Measurements from ENCODE around the gene TECPR2. TPM values are rescaled to one million over a fixed set of nuclear protein-coding genes. Genes with fewer than 3 reads are reported as not detected.

The TECPR2 gene
- total and polyA plus RNA-seq, 2 of the 13 experiments (the other 11 are each of a cell fraction or from before 2014, with no cell fraction given) = 3.5 to 5.7 TPM

GRCh38 chr14:102320033-102320660 lies 42.6 kb upstream of the TECPR2 start (continued):
- 0 out of 2 replicates have a peak, but pooled peaks have one; percentile 1 for TF ChIP-seq ZNF878 (CRISPR knock-in tag; IDR thresholded peaks at IDR 0.05)
- peak; percentile 26; the same call in 1 of the 2 replicates for TF ChIP-seq UBTF (CRISPR knock-in tag; IDR thresholded peaks at IDR 0.05)
- TF ChIP-seq RXRB (CRISPR knock-in tag; IDR thresholded peaks at IDR 0.05; ENCODE audit: borderline replicate concordance) = no peak
- no peak for TF ChIP-seq ZNF496 (CRISPR knock-in tag; IDR thresholded peaks at IDR 0.05; ENCODE audit: insufficient replicate concordance)
- TF ChIP-seq, protein P1, sequence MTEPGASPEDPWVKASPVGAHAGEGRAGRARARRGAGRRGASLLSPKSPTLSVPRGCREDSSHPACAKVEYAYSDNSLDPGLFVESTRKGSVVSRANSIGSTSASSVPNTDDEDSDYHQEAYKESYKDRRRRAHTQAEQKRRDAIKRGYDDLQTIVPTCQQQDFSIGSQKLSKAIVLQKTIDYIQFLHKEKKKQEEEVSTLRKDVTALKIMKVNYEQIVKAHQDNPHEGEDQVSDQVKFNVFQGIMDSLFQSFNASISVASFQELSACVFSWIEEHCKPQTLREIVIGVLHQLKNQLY (CRISPR knock-in tag; IDR thresholded peaks at IDR 0.05) = no peak
- no peak for TF ChIP-seq EHMT2 (IDR thresholded peaks at IDR 0.05; ENCODE audit: borderline replicate concordance, low read depth, low read length)
- TF ChIP-seq ETV6 (CRISPR knock-in tag; conservative IDR thresholded peaks at IDR 0.05) = no peak
- no peak for TF ChIP-seq ZFAT (CRISPR knock-in tag; conservative IDR thresholded peaks at IDR 0.05)
- no peak for TF ChIP-seq ZNF205 (CRISPR knock-in tag; IDR thresholded peaks at IDR 0.05)
- no peak for TF ChIP-seq USF2 (IDR thresholded peaks at IDR 0.05; ENCODE audit: low read depth, low read length)
- no peak for TF ChIP-seq USF2 (CRISPR knock-in tag; IDR thresholded peaks at IDR 0.05; ENCODE audit: borderline replicate concordance)
- 0 out of 2 replicates have a peak, but pooled peaks have one; percentile 14 for TF ChIP-seq ZNF34 (CRISPR knock-in tag; IDR thresholded peaks at IDR 0.05; ENCODE audit: borderline replicate concordance)
- no peak for TF ChIP-seq ZNF18 (CRISPR knock-in tag; IDR thresholded peaks at IDR 0.05; ENCODE audit: insufficient replicate concordance)
- TF ChIP-seq PATZ1 (CRISPR knock-in tag; IDR thresholded peaks at IDR 0.05) = no peak
- no peak for TF ChIP-seq SP1 (IDR thresholded peaks at IDR 0.05)
- 0 out of 2 replicates have a peak, but pooled peaks have one; percentile 7 for TF ChIP-seq SP1 (CRISPR knock-in tag; IDR thresholded peaks at IDR 0.05)
- no peak for TF ChIP-seq ZNF713 (CRISPR knock-in tag; IDR thresholded peaks at IDR 0.05)
- no peak for TF ChIP-seq ZSCAN22 (CRISPR knock-in tag; IDR thresholded peaks at IDR 0.05)
- TF ChIP-seq ZNF263 (CRISPR knock-in tag; IDR thresholded peaks at IDR 0.05) = no peak; the same call in 1 of the 2 replicates
- TF ChIP-seq ZNF790 (CRISPR knock-in tag; IDR thresholded peaks at IDR 0.05; ENCODE audit: borderline replicate concordance) = no peak
- no peak for TF ChIP-seq ZNF367 (CRISPR knock-in tag; IDR thresholded peaks at IDR 0.05; ENCODE audit: borderline replicate concordance)
- TF ChIP-seq NR2F6 (IDR thresholded peaks at IDR 0.05) = no peak
- TF ChIP-seq NR2F6 (CRISPR knock-in tag; IDR thresholded peaks at IDR 0.05) = 0 out of 2 replicates have a peak, but pooled peaks have one; percentile 5
